ENCODE data around the gene UPK3A.

GRCh38 chr22:45344334-45344733, 59.6 kb downstream of the UPK3A start:
- TF ChIP-seq, protein P1, sequence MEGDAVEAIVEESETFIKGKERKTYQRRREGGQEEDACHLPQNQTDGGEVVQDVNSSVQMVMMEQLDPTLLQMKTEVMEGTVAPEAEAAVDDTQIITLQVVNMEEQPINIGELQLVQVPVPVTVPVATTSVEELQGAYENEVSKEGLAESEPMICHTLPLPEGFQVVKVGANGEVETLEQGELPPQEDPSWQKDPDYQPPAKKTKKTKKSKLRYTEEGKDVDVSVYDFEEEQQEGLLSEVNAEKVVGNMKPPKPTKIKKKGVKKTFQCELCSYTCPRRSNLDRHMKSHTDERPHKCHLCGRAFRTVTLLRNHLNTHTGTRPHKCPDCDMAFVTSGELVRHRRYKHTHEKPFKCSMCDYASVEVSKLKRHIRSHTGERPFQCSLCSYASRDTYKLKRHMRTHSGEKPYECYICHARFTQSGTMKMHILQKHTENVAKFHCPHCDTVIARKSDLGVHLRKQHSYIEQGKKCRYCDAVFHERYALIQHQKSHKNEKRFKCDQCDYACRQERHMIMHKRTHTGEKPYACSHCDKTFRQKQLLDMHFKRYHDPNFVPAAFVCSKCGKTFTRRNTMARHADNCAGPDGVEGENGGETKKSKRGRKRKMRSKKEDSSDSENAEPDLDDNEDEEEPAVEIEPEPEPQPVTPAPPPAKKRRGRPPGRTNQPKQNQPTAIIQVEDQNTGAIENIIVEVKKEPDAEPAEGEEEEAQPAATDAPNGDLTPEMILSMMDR (IDR thresholded peaks at IDR 0.05) = no peak
- TF ChIP-seq POLR2AphosphoS5 (IDR thresholded peaks at IDR 0.05; ENCODE audit: low read depth, low read length) = no peak
